Sigmoid colon (tissue), 7 donors: ENCODE data around the gene GLB1L3. TPM values are rescaled to one million over a fixed set of nuclear protein-coding genes. Genes with fewer than 3 reads are reported as not detected.

ENCODE experiments used
- DNase-seq: peaks from one replicate; pipeline ENCODE4 v3.0.0-alpha.2; 2019
- H3K27ac ChIP-seq, 4 donors: fragments of 200-600 bp; sonication (generic); one replicate each; pipeline ENCODE4 v1.5.1; 2016 to 2019; ENCODE audit warnings: mild to moderate bottlenecking in 1 of 4
- H3K27me3 ChIP-seq, 3 donors: fragments of 200-600 bp; sonication (generic); one replicate each; pipeline ENCODE4 v1.5.1; 2019; ENCODE audit warnings: mild to moderate bottlenecking in 1 of 3
- H3K36me3 ChIP-seq, 4 donors: fragments of 200-600 bp; sonication (generic); one replicate each; pipeline ENCODE4 v1.5.1; 2016 to 2019
- H3K4me1 ChIP-seq, 4 donors: fragments of 200-600 bp; sonication (generic); one replicate each; pipeline ENCODE4 v1.5.1; 2017 to 2019
- H3K4me3 ChIP-seq, 4 donors: fragments of 200-600 bp; sonication (generic); one replicate each; pipeline ENCODE4 v1.5.1; 2017 to 2019; ENCODE audit warnings: mild to moderate bottlenecking in 2 of 4, moderate library complexity in 1 of 4
- H3K9me3 ChIP-seq, 4 donors: fragments of 200-600 bp in 3 of 4; sonication (generic) in 3 of 4; one replicate each; pipeline versions ENCODE4 v1.5.1 to v1.6.1; 2013 to 2019
- EP300 ChIP-seq, 4 donors: sonication (generic); formaldehyde crosslinking; IDR thresholded peaks; one replicate each; pipeline ENCODE4 v1.6.1; 2017; ENCODE audit warnings: antibody characterized with exemption in 4 of 4
- POLR2A ChIP-seq, 2 donors: fragments of 450-650 bp; IDR thresholded peaks; one replicate each; pipeline ENCODE4 v1.6.1; 2016; ENCODE audit warnings: antibody characterized with exemption in 2 of 2, mild to moderate bottlenecking in 2 of 2, moderate library complexity in 2 of 2
- POLR2AphosphoS5 ChIP-seq, 4 donors: sonication (generic); formaldehyde crosslinking; IDR thresholded peaks; one replicate each; pipeline ENCODE4 v1.6.1; 2017; ENCODE audit warnings: antibody characterized with exemption in 4 of 4
- WGBS, 2 donors: extraction: QIAGEN DNeasy Blood & Tissue Kit; methylation state at CpG; one replicate each; pipeline ENCODE4 v1.1.7; 2013; 5-methylcytosine and 5-hydroxymethylcytosine counted together
- intact Hi-C: fragments of 100-400 bp; cut with DNase I; formaldehyde crosslinking; loops from one replicate; pipeline ENCODE4 v1.15.1; 2023
- polyA plus RNA-seq, 3 donors: library from polyadenylated mRNA; stranded (reverse); fragments of 200-250 nt; gene quantifications; one replicate each; pipeline ENCODE4 v1.2.3, GENCODE V29; 2013
- total RNA-seq, 4 donors: library from RNA; depleted of rRNA; stranded (reverse); fragments of >200 nt; gene quantifications; one replicate each; pipeline ENCODE4 v1.1.0, GENCODE V29; 2016
- TF ChIP-seq, protein P1 (sequence below), 4 experiments: fragments of 450-650 bp in 3 of 4; fragments of 200-600 bp in 1 of 4; IDR thresholded peaks; one replicate each; pipeline ENCODE4 v1.5.1; 2016 to 2019; ENCODE audit warnings: antibody characterized with exemption in 4 of 4, mild to moderate bottlenecking in 3 of 4, moderate library complexity in 2 of 4
- donor health status: healthy with polysubstance abuse.
- donor health status: Bipolar disorder and iron deficiency.
- donor health status: healthy.

The GLB1L3 gene
- total and polyA plus RNA-seq, 7 donors: 0.25 to 8.9 (median 1.1) TPM; not detected in 2

- peaks cover 8 to 85% (median 29%) of the 10 kb centered on the region in 4 donors for H3K36me3 ChIP-seq
- intact Hi-C loops: no loop called here
- WGBS, 2 donors: 91 to 92% methylated on average over 14 of the region's 14 CpGs
Observed at GRCh38 chr11:134261626-134262488, 14.3 kb upstream of the GLB1L3 start.

GRCh38 chr11:134264966-134265764, 11.0 kb upstream of the GLB1L3 start:
- intact Hi-C loops: no loop called here
- TF ChIP-seq, protein P1, sequence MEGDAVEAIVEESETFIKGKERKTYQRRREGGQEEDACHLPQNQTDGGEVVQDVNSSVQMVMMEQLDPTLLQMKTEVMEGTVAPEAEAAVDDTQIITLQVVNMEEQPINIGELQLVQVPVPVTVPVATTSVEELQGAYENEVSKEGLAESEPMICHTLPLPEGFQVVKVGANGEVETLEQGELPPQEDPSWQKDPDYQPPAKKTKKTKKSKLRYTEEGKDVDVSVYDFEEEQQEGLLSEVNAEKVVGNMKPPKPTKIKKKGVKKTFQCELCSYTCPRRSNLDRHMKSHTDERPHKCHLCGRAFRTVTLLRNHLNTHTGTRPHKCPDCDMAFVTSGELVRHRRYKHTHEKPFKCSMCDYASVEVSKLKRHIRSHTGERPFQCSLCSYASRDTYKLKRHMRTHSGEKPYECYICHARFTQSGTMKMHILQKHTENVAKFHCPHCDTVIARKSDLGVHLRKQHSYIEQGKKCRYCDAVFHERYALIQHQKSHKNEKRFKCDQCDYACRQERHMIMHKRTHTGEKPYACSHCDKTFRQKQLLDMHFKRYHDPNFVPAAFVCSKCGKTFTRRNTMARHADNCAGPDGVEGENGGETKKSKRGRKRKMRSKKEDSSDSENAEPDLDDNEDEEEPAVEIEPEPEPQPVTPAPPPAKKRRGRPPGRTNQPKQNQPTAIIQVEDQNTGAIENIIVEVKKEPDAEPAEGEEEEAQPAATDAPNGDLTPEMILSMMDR (IDR thresholded peaks at IDR 0.05): no peak
- TF ChIP-seq POLR2AphosphoS5 (IDR thresholded peaks at IDR 0.05): no peak
- no peak for TF ChIP-seq EP300 (IDR thresholded peaks at IDR 0.05)
- no peak for TF ChIP-seq POLR2A (IDR thresholded peaks at IDR 0.05)
- peaks cover 8 to 54% (median 20%) of the 10 kb centered on the region in 4 donors for H3K36me3 ChIP-seq

More at GRCh38 chr11:134261626-134262488, 14.3 kb upstream of the GLB1L3 start:
- no peaks in the 10 kb centered on the region for H3K9me3 ChIP-seq
- H3K4me1 ChIP-seq: peaks cover 0 to 2% (median 0%) of the 10 kb centered on the region in 4 donors
- H3K4me3 ChIP-seq: no peak overlapping the region
- H3K27me3 ChIP-seq: no peaks in the 10 kb centered on the region
- no peak overlapping the region for H3K27ac ChIP-seq
- TF ChIP-seq POLR2A (IDR thresholded peaks at IDR 0.05): no peak
- no peak for TF ChIP-seq POLR2AphosphoS5 (IDR thresholded peaks at IDR 0.05)
- TF ChIP-seq, protein P1 (IDR thresholded peaks at IDR 0.05): peak in 3 of 4 experiments; percentile 12 to 35 (median 17)
- no peak for TF ChIP-seq EP300 (IDR thresholded peaks at IDR 0.05)
- no peak for DNase-seq

DNA sequence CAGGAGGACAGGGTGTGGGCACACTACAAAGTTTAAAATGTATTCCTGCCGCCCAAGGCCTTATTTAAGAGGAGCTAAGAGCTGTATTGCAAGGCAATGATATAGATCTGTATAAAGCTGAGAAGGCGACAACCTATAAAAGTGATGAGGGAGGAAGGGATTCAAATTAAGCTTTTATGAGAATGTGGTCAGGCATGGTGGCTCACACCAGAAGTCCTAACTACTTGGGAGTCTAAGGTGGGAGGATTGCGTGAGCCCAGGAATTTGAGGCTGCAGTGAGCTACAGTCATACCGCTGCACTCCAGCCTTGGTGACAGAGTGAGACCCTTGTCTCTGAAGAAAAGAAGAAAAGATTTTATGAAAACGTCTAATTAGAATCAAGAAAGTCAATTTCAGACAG, 9.7 kb upstream of the GLB1L3 start:
- intact Hi-C loops: no loop called here
- no peak for DNase-seq
- H3K4me1 ChIP-seq: peaks cover 0 to 5% (median 0%) of the 10 kb centered on the region in 4 donors
- H3K36me3 ChIP-seq: peaks cover 0 to 41% (median 9%) of the 10 kb centered on the region in 4 donors
- no peak overlapping the region for H3K27ac ChIP-seq
- H3K4me3 ChIP-seq: no peak overlapping the region
- WGBS, 2 donors: 68 to 80% methylated on average over 5 of the region's 5 CpGs
- H3K9me3 ChIP-seq: no peaks in the 10 kb centered on the region
- peaks cover 4 to 15% (median 7%) of the 10 kb centered on the region in 3 donors for H3K27me3 ChIP-seq
- TF ChIP-seq, protein P1 (IDR thresholded peaks at IDR 0.05): no peak
- no peak for TF ChIP-seq POLR2AphosphoS5 (IDR thresholded peaks at IDR 0.05)
- TF ChIP-seq POLR2A (IDR thresholded peaks at IDR 0.05): no peak
- no peak for TF ChIP-seq EP300 (IDR thresholded peaks at IDR 0.05)

More at GRCh38 chr11:134264966-134265764, 11.0 kb upstream of the GLB1L3 start:
- no peaks in the 10 kb centered on the region for H3K9me3 ChIP-seq
- no peak overlapping the region for H3K27ac ChIP-seq
- no peak for DNase-seq
- H3K4me3 ChIP-seq: no peak overlapping the region
- WGBS, 2 donors: 94 to 95% methylated on average over 7 of the region's 7 CpGs
- H3K27me3 ChIP-seq: peaks cover 0 to 2% (median 0%) of the 10 kb centered on the region in 3 donors
- peaks cover 0 to 5% (median 0%) of the 10 kb centered on the region in 4 donors for H3K4me1 ChIP-seq

GRCh38 chr11:134266841-134267251, 9.3 kb upstream of the GLB1L3 start:
- H3K9me3 ChIP-seq: no peaks in the 10 kb centered on the region
- intact Hi-C loops: no loop called here
- 17 to 58% methylated on average over 3 of the region's 3 CpGs for WGBS, 2 donors
- H3K27ac ChIP-seq: no peak overlapping the region
- no peak overlapping the region for H3K4me3 ChIP-seq
- no peak for TF ChIP-seq POLR2AphosphoS5 (IDR thresholded peaks at IDR 0.05)
- TF ChIP-seq POLR2A (IDR thresholded peaks at IDR 0.05): no peak
- TF ChIP-seq, protein P1 (IDR thresholded peaks at IDR 0.05): no peak
- TF ChIP-seq EP300 (IDR thresholded peaks at IDR 0.05): no peak
- no peak for DNase-seq
- H3K27me3 ChIP-seq: peaks cover 8 to 19% (median 11%) of the 10 kb centered on the region in 3 donors
- H3K4me1 ChIP-seq: peaks cover 0 to 5% (median 0%) of the 10 kb centered on the region in 4 donors
- H3K36me3 ChIP-seq: peaks cover 0 to 37% (median 5%) of the 10 kb centered on the region in 4 donors
